Osteoblast (primary cell): ENCODE results near the gene STK32B. TPM values are rescaled to one million over a fixed set of nuclear protein-coding genes. Genes with fewer than 3 reads are reported as not detected.
"Not testable (repeated sequence)": the region's sequence is repeated elsewhere in the genome, so short reads cannot be mapped to it uniquely, and the experiment has no call there.

Source experiments
- DNase-seq: peaks from one replicate; pipeline ENCODE4 v3.0.0; 2011; ENCODE audit warnings: low spot score, mixed read lengths; ENCODE audit not compliant: insufficient read length; ENCODE audit errors: missing footprints
- H2AFZ ChIP-seq: 2 replicates; pipeline ENCODE4 v1.6.0; 2011; ENCODE audit warnings: mild to moderate bottlenecking, low read length
- H3K27ac ChIP-seq: 2 replicates; pipeline ENCODE4 v1.5.1; 2011; ENCODE audit warnings: mild to moderate bottlenecking, low read depth, low read length, moderate library complexity
- H3K27me3 ChIP-seq: 2 replicates; pipeline ENCODE4 v1.6.0; 2012; ENCODE audit warnings: mild to moderate bottlenecking, control low read depth, inconsistent platforms, low read length, moderate library complexity; ENCODE audit not compliant: insufficient read depth
- H3K36me3 ChIP-seq: 2 replicates; pipeline ENCODE4 v1.5.1; 2011; ENCODE audit warnings: mild to moderate bottlenecking, low read length, control low read depth, moderate library complexity; ENCODE audit not compliant: insufficient read depth
- H3K4me1 ChIP-seq: 2 replicates; pipeline ENCODE4 v1.5.1; 2011; ENCODE audit warnings: mild to moderate bottlenecking, low read length, control low read depth, moderate library complexity; ENCODE audit not compliant: insufficient read depth
- H3K4me2 ChIP-seq: 2 replicates; pipeline ENCODE4 v1.6.0; 2011; ENCODE audit warnings: mild to moderate bottlenecking, low read length; ENCODE audit not compliant: insufficient read depth
- H3K4me3 ChIP-seq: fragments of 200-600 bp; sonication (generic); 3 replicates; pipeline ENCODE4 v1.5.1; 2012; ENCODE audit warnings: mild to moderate bottlenecking, low read length, inconsistent platforms; ENCODE audit not compliant: insufficient read depth
- H3K79me2 ChIP-seq: 2 replicates; pipeline ENCODE4 v1.6.0; 2012; ENCODE audit warnings: mild to moderate bottlenecking, low read length, control low read depth, inconsistent platforms; ENCODE audit not compliant: insufficient read depth
- H3K9me3 ChIP-seq: 2 replicates; pipeline ENCODE4 v1.5.1; 2011; ENCODE audit warnings: low read depth, low read length, control low read depth
- H4K20me1 ChIP-seq: 2 replicates; pipeline ENCODE4 v1.6.0; 2012; ENCODE audit warnings: mild to moderate bottlenecking, low read length, control low read depth; ENCODE audit not compliant: insufficient read depth
- CTCF ChIP-seq: IDR thresholded peaks from 2 replicates; pipeline ENCODE4 v1.5.1; 2011; ENCODE audit warnings: mild to moderate bottlenecking, low read depth, low read length, moderate library complexity; ENCODE audit errors: extremely low read depth
- total RNA-seq: library from RNA; depleted of rRNA; stranded (reverse); fragments of >200 nt; gene quantifications from 2 replicates; pipeline ENCODE4 v1.2.3, GENCODE V29; 2012

STK32B gene
- total RNA-seq, 1 donor = 1.1 TPM

DNA sequence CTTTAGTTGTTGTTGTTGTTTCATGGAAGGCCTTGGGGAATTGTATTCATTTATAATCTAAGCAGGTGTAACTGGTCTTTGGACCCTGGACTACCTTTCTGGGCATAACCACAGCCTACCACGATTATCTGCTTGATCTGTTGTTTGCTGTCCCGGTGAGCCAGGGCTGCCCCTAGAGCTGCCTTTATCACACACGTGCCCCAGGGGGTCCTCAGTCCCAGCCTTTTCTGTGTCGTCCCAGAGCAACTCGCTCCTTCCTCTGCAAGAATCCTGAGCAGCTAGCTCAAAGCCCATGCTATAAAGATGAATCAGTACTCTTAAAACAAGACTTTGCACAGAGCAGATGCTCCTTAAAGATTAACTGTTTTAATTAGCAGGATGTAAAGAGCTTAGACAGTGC is 383.9 kb downstream of the STK32B start:
- no peaks in the 10 kb centered on the region for H3K36me3 ChIP-seq
- H3K9me3 ChIP-seq = no peaks in the 10 kb centered on the region
- H3K27ac ChIP-seq = no peak overlapping the region
- no peaks in the 10 kb centered on the region for H3K79me2 ChIP-seq
- H4K20me1 ChIP-seq = no peaks in the 10 kb centered on the region
- DNase-seq = no peak
- TF ChIP-seq CTCF = no peak
- no peaks in the 10 kb centered on the region for H3K27me3 ChIP-seq
- H2AFZ ChIP-seq = no peak overlapping the region
- no peaks in the 10 kb centered on the region for H3K4me1 ChIP-seq
- no peak overlapping the region for H3K4me3 ChIP-seq
- H3K4me2 ChIP-seq = no peak overlapping the region

GRCh38 chr4:5435823-5436222 is 384.5 kb downstream of the STK32B start:
- Histone ChIP-seq H3K27ac (no peak overlapping the region), H3K9me3 (no peaks in the 10 kb centered on the region), H3K4me2 (no peak overlapping the region), H4K20me1 (no peaks in the 10 kb centered on the region), H2AFZ (no peak overlapping the region), H3K4me1 (no peaks in the 10 kb centered on the region), H3K27me3 (no peaks in the 10 kb centered on the region), H3K36me3 (no peaks in the 10 kb centered on the region), H3K79me2 (no peaks in the 10 kb centered on the region), H3K4me3 (no peak overlapping the region)
- TF ChIP-seq CTCF = no peak
- no peak for DNase-seq

DNA sequence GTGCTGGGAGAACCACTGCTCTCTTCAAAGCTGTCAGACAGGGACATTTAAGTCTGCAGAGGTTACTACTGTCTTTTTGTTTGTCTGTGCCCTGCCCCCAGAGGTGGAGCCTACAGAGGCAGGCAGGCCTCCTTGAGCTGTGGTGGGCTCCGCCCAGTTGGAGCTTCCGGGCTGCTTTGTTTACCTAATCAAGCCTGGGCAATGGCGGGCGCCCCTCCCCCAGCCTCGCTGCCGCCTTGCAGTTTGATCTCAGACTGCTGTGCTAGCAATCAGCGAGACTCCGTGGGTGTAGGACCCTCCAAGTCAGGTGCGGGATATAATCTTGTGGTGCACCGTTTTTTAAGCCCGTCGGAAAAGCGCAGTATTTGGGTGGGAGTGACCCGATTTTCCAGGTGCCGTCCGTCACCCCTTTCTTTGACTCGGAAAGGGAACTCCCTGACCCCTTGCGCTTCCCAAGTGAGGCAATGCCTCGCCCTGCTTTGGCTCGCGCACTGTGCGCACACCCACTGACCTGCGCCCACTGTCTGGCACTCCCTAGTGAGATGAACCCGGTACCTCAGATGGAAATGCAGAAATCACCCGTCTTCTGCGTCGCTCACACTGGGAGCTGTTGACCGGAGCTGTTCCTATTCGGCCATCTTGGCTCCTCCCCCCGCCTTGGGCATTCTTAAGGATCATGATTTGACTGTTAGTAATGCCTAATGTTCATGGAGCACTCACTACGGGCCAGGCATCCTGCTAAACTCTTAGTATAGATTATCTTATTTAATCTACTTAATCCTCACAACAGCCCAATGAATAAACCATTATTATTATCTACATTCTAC is 392.9 kb downstream of the STK32B start:
- not testable (repeated sequence) for H3K4me2 ChIP-seq, DNase-seq

DNA sequence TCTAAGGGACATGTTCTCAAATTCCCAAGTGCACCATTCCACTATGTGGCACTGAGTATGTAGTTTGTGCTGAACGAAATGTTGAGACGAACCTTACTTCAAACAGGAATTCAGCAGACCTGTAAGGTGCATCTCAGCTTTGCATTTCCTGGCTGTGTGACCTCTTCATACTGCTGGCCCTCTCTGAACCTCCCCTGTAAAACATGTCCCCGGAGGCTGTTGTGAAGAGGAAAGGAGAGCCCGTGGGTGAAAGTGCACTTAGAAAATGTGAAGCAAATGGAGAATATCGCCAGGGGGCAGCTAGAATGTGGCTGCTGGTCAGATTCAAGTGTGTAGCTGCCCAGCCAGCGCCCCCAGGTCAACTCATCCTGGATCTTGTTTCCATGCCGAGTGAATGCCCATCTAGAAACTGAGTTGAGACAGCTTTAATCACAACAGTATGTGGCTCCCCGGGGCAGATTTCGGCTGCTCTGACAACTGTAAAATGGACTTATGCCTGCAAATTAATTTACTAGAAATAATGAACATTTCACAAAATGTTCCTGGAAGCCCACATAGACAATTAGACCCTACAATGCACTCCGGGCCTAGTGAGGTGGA is 393.7 kb downstream of the STK32B start:
- Histone ChIP-seq H3K79me2 (no peaks in the 10 kb centered on the region), H2AFZ (no peak overlapping the region), H3K36me3 (no peaks in the 10 kb centered on the region), H3K27ac (no peak overlapping the region), H3K4me1 (no peaks in the 10 kb centered on the region), H4K20me1 (no peaks in the 10 kb centered on the region), H3K4me2 (no peak overlapping the region), H3K27me3 (no peaks in the 10 kb centered on the region), H3K9me3 (no peaks in the 10 kb centered on the region), H3K4me3 (no peak overlapping the region)
- TF ChIP-seq CTCF = no peak
- no peak for DNase-seq

More for the DNA sequence above, 392.9 kb downstream of the STK32B start:
- H3K4me3 ChIP-seq, H3K79me2 ChIP-seq, H2AFZ ChIP-seq, H3K9me3 ChIP-seq, H3K4me1 ChIP-seq, H3K27ac ChIP-seq, H3K36me3 ChIP-seq, H3K27me3 ChIP-seq, H4K20me1 ChIP-seq: not testable (repeated sequence)
